A673 (cell line): ENCODE measurements around the gene HARBI1.

Experiments
- EZH2 ChIP-seq: fragments of 200-600 bp; sonication (generic); IDR thresholded peaks from 2 replicates; pipeline ENCODE4 v1.6.1; 2017; ENCODE audit warnings: borderline replicate concordance, low read depth, mild to moderate bottlenecking, mixed read lengths, antibody characterized with exemption, low read length; ENCODE audit not compliant: poor library complexity, severe bottlenecking
- TF ChIP-seq, protein P1 (sequence below): fragments of 300-800, 200-600 bp; sonication (generic); conservative IDR thresholded peaks from 2 replicates; pipeline ENCODE4 v1.5.1; 2017; ENCODE audit warnings: low read depth, mild to moderate bottlenecking, antibody characterized with exemption, low read length, moderate library complexity, mixed read lengths

DNA sequence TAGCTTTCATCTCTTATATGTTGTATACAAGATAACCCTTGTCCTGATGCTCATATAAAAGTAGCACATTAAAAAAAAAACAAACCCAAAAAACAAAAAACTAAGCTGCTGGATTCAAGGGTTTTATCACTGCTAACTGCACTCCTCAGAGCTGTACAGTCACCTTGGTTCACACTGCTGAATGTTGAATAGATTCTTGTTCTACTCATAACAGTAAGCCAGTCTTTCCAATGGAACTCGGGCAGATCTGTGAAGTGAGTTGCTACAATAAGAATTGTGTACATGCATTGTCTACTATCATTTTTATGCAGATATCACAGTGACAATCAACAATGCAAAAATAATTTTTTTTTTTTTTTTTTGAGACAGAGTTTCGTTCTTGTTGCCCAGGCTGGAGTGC, 4.7 kb downstream of the HARBI1 start:
- no peak for TF ChIP-seq EZH2
- TF ChIP-seq, protein P1, sequence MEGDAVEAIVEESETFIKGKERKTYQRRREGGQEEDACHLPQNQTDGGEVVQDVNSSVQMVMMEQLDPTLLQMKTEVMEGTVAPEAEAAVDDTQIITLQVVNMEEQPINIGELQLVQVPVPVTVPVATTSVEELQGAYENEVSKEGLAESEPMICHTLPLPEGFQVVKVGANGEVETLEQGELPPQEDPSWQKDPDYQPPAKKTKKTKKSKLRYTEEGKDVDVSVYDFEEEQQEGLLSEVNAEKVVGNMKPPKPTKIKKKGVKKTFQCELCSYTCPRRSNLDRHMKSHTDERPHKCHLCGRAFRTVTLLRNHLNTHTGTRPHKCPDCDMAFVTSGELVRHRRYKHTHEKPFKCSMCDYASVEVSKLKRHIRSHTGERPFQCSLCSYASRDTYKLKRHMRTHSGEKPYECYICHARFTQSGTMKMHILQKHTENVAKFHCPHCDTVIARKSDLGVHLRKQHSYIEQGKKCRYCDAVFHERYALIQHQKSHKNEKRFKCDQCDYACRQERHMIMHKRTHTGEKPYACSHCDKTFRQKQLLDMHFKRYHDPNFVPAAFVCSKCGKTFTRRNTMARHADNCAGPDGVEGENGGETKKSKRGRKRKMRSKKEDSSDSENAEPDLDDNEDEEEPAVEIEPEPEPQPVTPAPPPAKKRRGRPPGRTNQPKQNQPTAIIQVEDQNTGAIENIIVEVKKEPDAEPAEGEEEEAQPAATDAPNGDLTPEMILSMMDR, result no peak
